OCI-LY1 (cell line): ENCODE data around the gene GLB1L3.

Experiments
- H2AFZ ChIP-seq: fragments of 200-600 bp; sonication (generic), shearing (Covaris generic); 2 replicates; pipeline ENCODE4 v1.6.0; 2014; ENCODE audit warnings: antibody characterized with exemption, mild to moderate bottlenecking, low read length
- H3F3A ChIP-seq: fragments of 200-600 bp; sonication (generic), shearing (Covaris generic); 2 replicates; pipeline ENCODE4 v1.6.0; 2014; ENCODE audit warnings: mild to moderate bottlenecking, antibody characterized with exemption, low read length, moderate library complexity; ENCODE audit not compliant: insufficient read depth
- H3K27ac ChIP-seq: fragments of 200-600 bp; sonication (generic); 2 replicates; pipeline ENCODE4 v1.5.1; 2014; ENCODE audit warnings: low read length, mixed run types, mild to moderate bottlenecking, low read depth; ENCODE audit not compliant: poor library complexity, severe bottlenecking
- H3K27me3 ChIP-seq: fragments of 200-600 bp; sonication (generic); 2 replicates; pipeline ENCODE4 v1.6.0; 2014; ENCODE audit warnings: antibody characterized with exemption, mild to moderate bottlenecking, low read length, moderate library complexity; ENCODE audit not compliant: insufficient read depth
- H3K36me3 ChIP-seq: fragments of 200-600 bp; sonication (generic); 2 replicates; pipeline ENCODE4 v1.6.1; 2014; ENCODE audit warnings: mild to moderate bottlenecking, antibody characterized with exemption, low read length, moderate library complexity, mixed read lengths; ENCODE audit not compliant: insufficient read depth
- H3K4me1 ChIP-seq: fragments of 200-600 bp; sonication (generic); 2 replicates; pipeline ENCODE4 v1.5.1; 2014; ENCODE audit warnings: mild to moderate bottlenecking, low read length, moderate library complexity; ENCODE audit not compliant: insufficient read depth, severe bottlenecking
- H3K4me2 ChIP-seq: fragments of 200-600 bp; sonication (generic), shearing (Covaris generic); 2 replicates; pipeline ENCODE4 v1.6.1; 2014; ENCODE audit warnings: low read length
- H3K4me3 ChIP-seq: fragments of 200-600 bp; sonication (generic); 2 replicates; pipeline ENCODE4 v1.5.1; 2014; ENCODE audit warnings: low read length, low read depth, mild to moderate bottlenecking, mixed read lengths; ENCODE audit not compliant: poor library complexity, severe bottlenecking
- H3K79me2 ChIP-seq: fragments of 200-600 bp; shearing (Covaris generic); 2 replicates; pipeline ENCODE4 v1.6.1; 2016; ENCODE audit warnings: mixed run types, low read length, mixed read lengths; ENCODE audit not compliant: insufficient read depth
- H3K9ac ChIP-seq: fragments of 200-600 bp; sonication (generic), shearing (Covaris generic); 2 replicates; pipeline ENCODE4 v1.6.1; 2014; ENCODE audit warnings: mild to moderate bottlenecking, low read length, mixed read lengths
- H3K9me2 ChIP-seq: fragments of 200-600 bp; sonication (generic), shearing (Covaris generic); 2 replicates; pipeline ENCODE4 v1.6.1; 2014; ENCODE audit warnings: low read depth, mild to moderate bottlenecking, low read length, mixed read lengths
- H3K9me3 ChIP-seq: fragments of 200-600 bp; shearing (Covaris generic); 2 replicates; pipeline ENCODE4 v1.6.1; 2014; ENCODE audit warnings: low read length, mixed read lengths
- H4K20me1 ChIP-seq: fragments of 200-600 bp; sonication (generic), shearing (Covaris generic); 2 replicates; pipeline ENCODE4 v1.6.0; 2016; ENCODE audit warnings: mild to moderate bottlenecking, low read length; ENCODE audit not compliant: insufficient read depth
- EZH2 ChIP-seq: fragments of 200-600 bp; sonication (generic), shearing (Covaris generic); IDR thresholded peaks from 2 replicates; pipeline ENCODE4 v1.8.0; 2017; ENCODE audit warnings: borderline replicate concordance, mixed run types, mild to moderate bottlenecking, antibody characterized with exemption, low read length, moderate library complexity, mixed read lengths
- TF ChIP-seq, protein P1 (sequence below): fragments of 200-600 bp; sonication (generic), shearing (Covaris generic); IDR thresholded peaks from 2 replicates; pipeline ENCODE4 v1.5.1; 2017; ENCODE audit warnings: mild to moderate bottlenecking, antibody characterized with exemption, low read length, moderate library complexity, mixed read lengths

GLB1L3 gene

DNA sequence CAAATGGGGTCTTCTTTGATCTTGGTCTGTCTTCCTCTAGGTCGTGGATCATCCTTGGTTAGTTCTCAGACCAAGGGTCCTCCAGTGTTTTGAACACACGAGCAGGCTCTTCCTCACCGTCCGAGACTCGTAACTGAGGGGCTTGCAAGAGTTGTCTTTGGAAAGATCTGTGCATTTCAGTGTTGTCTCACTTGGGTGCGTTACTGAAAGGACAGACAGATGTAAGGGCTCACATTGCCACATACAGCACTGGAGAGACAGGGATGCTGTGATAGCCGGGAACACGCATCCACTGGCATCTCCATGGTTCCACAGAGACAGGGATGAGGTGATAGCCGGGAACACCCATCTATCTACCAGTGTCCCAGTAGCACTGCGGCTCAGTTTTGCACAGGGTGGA is 71.3 kb downstream of the GLB1L3 start:
- Histone ChIP-seq H3K27ac (no peak overlapping the region), H2AFZ (no peak overlapping the region), H3K27me3 (no peaks in the 10 kb centered on the region), H3K9me2 (no peaks in the 10 kb centered on the region), H3K79me2 (no peaks in the 10 kb centered on the region), H3K4me1 (no peaks in the 10 kb centered on the region), H3K9ac (no peak overlapping the region), H4K20me1 (no peaks in the 10 kb centered on the region), H3K4me2 (no peak overlapping the region), H3K4me3 (no peak overlapping the region), H3K36me3 (no peaks in the 10 kb centered on the region), H3F3A (no peaks in the 10 kb centered on the region), H3K9me3 (no peaks in the 10 kb centered on the region)
- TF ChIP-seq, protein P1, sequence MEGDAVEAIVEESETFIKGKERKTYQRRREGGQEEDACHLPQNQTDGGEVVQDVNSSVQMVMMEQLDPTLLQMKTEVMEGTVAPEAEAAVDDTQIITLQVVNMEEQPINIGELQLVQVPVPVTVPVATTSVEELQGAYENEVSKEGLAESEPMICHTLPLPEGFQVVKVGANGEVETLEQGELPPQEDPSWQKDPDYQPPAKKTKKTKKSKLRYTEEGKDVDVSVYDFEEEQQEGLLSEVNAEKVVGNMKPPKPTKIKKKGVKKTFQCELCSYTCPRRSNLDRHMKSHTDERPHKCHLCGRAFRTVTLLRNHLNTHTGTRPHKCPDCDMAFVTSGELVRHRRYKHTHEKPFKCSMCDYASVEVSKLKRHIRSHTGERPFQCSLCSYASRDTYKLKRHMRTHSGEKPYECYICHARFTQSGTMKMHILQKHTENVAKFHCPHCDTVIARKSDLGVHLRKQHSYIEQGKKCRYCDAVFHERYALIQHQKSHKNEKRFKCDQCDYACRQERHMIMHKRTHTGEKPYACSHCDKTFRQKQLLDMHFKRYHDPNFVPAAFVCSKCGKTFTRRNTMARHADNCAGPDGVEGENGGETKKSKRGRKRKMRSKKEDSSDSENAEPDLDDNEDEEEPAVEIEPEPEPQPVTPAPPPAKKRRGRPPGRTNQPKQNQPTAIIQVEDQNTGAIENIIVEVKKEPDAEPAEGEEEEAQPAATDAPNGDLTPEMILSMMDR = no peak
- TF ChIP-seq EZH2 = no peak

DNA sequence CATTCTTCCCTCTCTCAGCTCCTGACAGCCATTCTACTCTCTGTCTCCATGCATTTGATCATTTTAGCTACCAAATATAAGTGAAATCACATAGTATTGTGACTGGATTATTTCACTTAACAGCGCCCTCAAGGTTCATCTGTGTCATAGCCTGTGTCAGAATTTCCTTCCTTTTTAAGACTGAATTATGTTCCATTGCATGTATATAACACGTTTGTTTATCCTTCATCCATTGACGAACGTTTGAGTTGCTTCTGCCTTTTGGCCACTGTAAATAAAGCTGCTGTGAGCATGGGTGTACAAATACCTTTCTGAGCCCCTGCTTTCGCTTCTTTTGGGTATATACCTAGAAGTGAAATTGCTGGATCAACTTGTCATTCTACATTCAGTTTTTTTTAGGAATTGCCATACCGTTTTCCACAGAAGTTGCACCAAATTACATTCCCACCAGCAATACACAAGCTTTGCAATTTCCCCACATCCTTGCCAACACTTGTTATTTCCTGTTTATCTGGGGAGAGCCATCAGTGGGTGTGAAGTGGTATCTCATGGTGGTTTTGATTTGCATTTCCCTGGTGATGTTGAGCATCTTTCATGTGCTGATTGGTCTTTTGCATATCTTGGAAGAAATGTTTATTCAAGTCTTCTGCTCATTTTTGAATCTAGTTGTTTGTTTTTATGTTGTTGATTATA is 73.1 kb downstream of the GLB1L3 start:
- TF ChIP-seq EZH2 = no peak
- TF ChIP-seq, protein P1 = no peak
- Histone ChIP-seq H3F3A (no peaks in the 10 kb centered on the region), H4K20me1 (no peaks in the 10 kb centered on the region), H3K9me3 (no peaks in the 10 kb centered on the region), H3K27me3 (no peaks in the 10 kb centered on the region), H3K36me3 (no peaks in the 10 kb centered on the region), H3K4me2 (no peak overlapping the region), H3K9me2 (no peaks in the 10 kb centered on the region), H3K27ac (no peak overlapping the region), H3K4me1 (no peaks in the 10 kb centered on the region), H2AFZ (no peak overlapping the region), H3K4me3 (no peak overlapping the region), H3K79me2 (no peaks in the 10 kb centered on the region), H3K9ac (no peak overlapping the region)

DNA sequence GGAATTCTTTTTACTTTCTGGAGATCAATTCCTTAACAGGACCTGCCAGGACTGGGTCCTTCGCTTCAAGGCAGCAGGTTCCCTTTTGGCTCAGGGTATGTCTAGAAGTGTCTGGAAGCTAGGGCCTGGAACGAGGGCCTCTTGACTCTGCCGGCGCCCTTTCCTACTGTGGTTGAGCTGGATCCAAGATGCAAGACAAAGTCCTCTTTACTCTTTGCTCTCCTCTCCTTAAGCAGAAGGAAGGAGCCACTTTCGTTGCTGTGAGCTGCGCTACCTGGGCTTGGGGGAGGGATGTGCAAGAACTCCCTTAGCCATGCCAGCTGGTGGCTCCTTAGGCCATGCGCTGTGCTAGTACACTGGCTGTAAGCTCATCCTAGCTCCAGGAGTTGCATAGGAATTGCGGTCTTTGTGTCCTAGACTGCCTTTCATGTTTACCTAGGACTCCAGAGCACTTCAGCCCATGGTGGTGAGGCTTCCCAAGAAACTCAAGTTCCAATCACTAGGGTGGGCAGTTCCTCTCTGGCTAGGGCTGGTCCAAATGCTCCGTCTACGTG is 73.7 kb downstream of the GLB1L3 start:
- H3K4me3 ChIP-seq = no peak overlapping the region
- H3K27ac ChIP-seq = no peak overlapping the region
- no peak overlapping the region for H2AFZ ChIP-seq
- H3K9ac ChIP-seq = no peak overlapping the region
- no peaks in the 10 kb centered on the region for H3K4me1 ChIP-seq
- no peaks in the 10 kb centered on the region for H3K9me3 ChIP-seq
- H4K20me1 ChIP-seq = no peaks in the 10 kb centered on the region
- H3K27me3 ChIP-seq = no peaks in the 10 kb centered on the region
- H3K4me2 ChIP-seq = no peak overlapping the region
- no peaks in the 10 kb centered on the region for H3K36me3 ChIP-seq
- no peak for TF ChIP-seq EZH2
- H3F3A ChIP-seq = no peaks in the 10 kb centered on the region
- no peaks in the 10 kb centered on the region for H3K79me2 ChIP-seq
- no peaks in the 10 kb centered on the region for H3K9me2 ChIP-seq

- Histone ChIP-seq H3F3A (no peaks in the 10 kb centered on the region), H2AFZ (no peak overlapping the region)
These were observed 74.2 kb downstream of the GLB1L3 start for GRCh38 chr11:134350381-134350780.

More at GRCh38 chr11:134350381-134350780, 74.2 kb downstream of the GLB1L3 start:
- no peaks in the 10 kb centered on the region for H4K20me1 ChIP-seq
- H3K36me3 ChIP-seq = no peaks in the 10 kb centered on the region
- H3K9me2 ChIP-seq = no peaks in the 10 kb centered on the region
- TF ChIP-seq, protein P1 = no peak
- no peak for TF ChIP-seq EZH2
- no peak overlapping the region for H3K27ac ChIP-seq
- no peak overlapping the region for H3K4me3 ChIP-seq
- H3K79me2 ChIP-seq = no peaks in the 10 kb centered on the region
- H3K27me3 ChIP-seq = no peaks in the 10 kb centered on the region
- no peaks in the 10 kb centered on the region for H3K4me1 ChIP-seq
- H3K9ac ChIP-seq = no peak overlapping the region
- no peaks in the 10 kb centered on the region for H3K9me3 ChIP-seq
- H3K4me2 ChIP-seq = no peak overlapping the region
